Measurements from ENCODE around the gene USP2. TPM values are rescaled to one million over a fixed set of nuclear protein-coding genes. Genes with fewer than 3 reads are reported as not detected.

The USP2 gene
- total and polyA plus RNA-seq, 9 donors, result 8.3 to 53.3 (median 37.8) TPM

- Histone ChIP-seq H3K9me3 (replicated peaks; ENCODE audit: control insufficient read depth, low read depth, low read length) (no peaks in the 10 kb centered on the region), H3K36me3 (ENCODE audit: control insufficient read depth, insufficient read depth, low read length) (peaks cover 12% of the 10 kb centered on the region), H3K27ac (ENCODE audit: low read length) (peak overlapping the region; percentile 91), H3K27me3 (ENCODE audit: control insufficient read depth, insufficient read depth, low read length) (no peaks in the 10 kb centered on the region), H3K4me1 (ENCODE audit: control insufficient read depth, insufficient read depth, low read length) (peaks cover 100% of the 10 kb centered on the region), H3K4me3 (ENCODE audit: low read length) (no peak overlapping the region)
- WGBS (ENCODE audit: insufficient coverage), result no CpG with 5 or more reads among the region's 8 CpGs
- DNase-seq, result peak; percentile 65
These were observed 9.7 kb downstream of the USP2 start for GRCh38 chr11:119371778-119372182.

- no peak for DNase-seq
- peak overlapping the region; percentile 91 for H3K27ac ChIP-seq (ENCODE audit: low read length)
- 43% methylated on average over 8 of the region's 8 CpGs for WGBS (ENCODE audit: insufficient coverage)
- no peak overlapping the region for H3K4me3 ChIP-seq (ENCODE audit: low read length)
- no peaks in the 10 kb centered on the region for H3K9me3 ChIP-seq (replicated peaks; ENCODE audit: control insufficient read depth, low read depth, low read length)
- H3K27me3 ChIP-seq (ENCODE audit: control insufficient read depth, insufficient read depth, low read length), result no peaks in the 10 kb centered on the region
- H3K36me3 ChIP-seq (ENCODE audit: control insufficient read depth, insufficient read depth, low read length), result peaks cover 13% of the 10 kb centered on the region
- H3K4me1 ChIP-seq (ENCODE audit: control insufficient read depth, insufficient read depth, low read length), result peaks cover 99% of the 10 kb centered on the region
These were observed 10.4 kb downstream of the USP2 start for GRCh38 chr11:119371067-119371601.

- Histone ChIP-seq H3K27ac (ENCODE audit: low read length) (peak overlapping the region; percentile 91), H3K4me1 (ENCODE audit: control insufficient read depth, insufficient read depth, low read length) (peaks cover 97% of the 10 kb centered on the region), H3K27me3 (ENCODE audit: control insufficient read depth, insufficient read depth, low read length) (no peaks in the 10 kb centered on the region), H3K4me3 (ENCODE audit: low read length) (no peak overlapping the region), H3K36me3 (ENCODE audit: control insufficient read depth, insufficient read depth, low read length) (peaks cover 13% of the 10 kb centered on the region), H3K9me3 (replicated peaks; ENCODE audit: control insufficient read depth, low read depth, low read length) (no peaks in the 10 kb centered on the region)
- WGBS (ENCODE audit: insufficient coverage), result 50% methylated on average over 6 of the region's 8 CpGs
- DNase-seq, result peak; percentile 58
These were observed 10.9 kb downstream of the USP2 start for GRCh38 chr11:119370486-119371046.

- peaks cover 13% of the 10 kb centered on the region for H3K36me3 ChIP-seq (ENCODE audit: control insufficient read depth, insufficient read depth, low read length)
- peaks cover 96% of the 10 kb centered on the region for H3K4me1 ChIP-seq (ENCODE audit: control insufficient read depth, insufficient read depth, low read length)
- peak; percentile 16 for DNase-seq
- H3K4me3 ChIP-seq (ENCODE audit: low read length), result no peak overlapping the region
- peaks cover 9% of the 10 kb centered on the region for H3K27me3 ChIP-seq (ENCODE audit: control insufficient read depth, insufficient read depth, low read length)
- no peaks in the 10 kb centered on the region for H3K9me3 ChIP-seq (replicated peaks; ENCODE audit: control insufficient read depth, low read depth, low read length)
- peak overlapping the region; percentile 91 for H3K27ac ChIP-seq (ENCODE audit: low read length)
- WGBS (ENCODE audit: insufficient coverage), result 49% methylated on average over 9 of the region's 13 CpGs
These were observed 12.2 kb downstream of the USP2 start for GRCh38 chr11:119369132-119369925.

- no peak overlapping the region for H3K4me3 ChIP-seq (ENCODE audit: low read length)
- peak; percentile 88 for DNase-seq
- WGBS (ENCODE audit: insufficient coverage), result 47% methylated on average over 12 of the region's 17 CpGs
These were observed 13.1 kb downstream of the USP2 start for GRCh38 chr11:119368121-119369034.

GRCh38 chr11:119367661-119368120 lies 13.8 kb downstream of the USP2 start:
- Histone ChIP-seq H3K4me3 (ENCODE audit: low read length) (no peak overlapping the region), H3K4me1 (ENCODE audit: control insufficient read depth, insufficient read depth, low read length) (peaks cover 91% of the 10 kb centered on the region), H3K9me3 (replicated peaks; ENCODE audit: control insufficient read depth, low read depth, low read length) (no peaks in the 10 kb centered on the region), H3K27ac (ENCODE audit: low read length) (peak overlapping the region; percentile 91), H3K27me3 (ENCODE audit: control insufficient read depth, insufficient read depth, low read length) (peaks cover 11% of the 10 kb centered on the region), H3K36me3 (ENCODE audit: control insufficient read depth, insufficient read depth, low read length) (peaks cover 5% of the 10 kb centered on the region)
- DNase-seq, result no peak
- 0% methylated on average over 1 of the region's 9 CpGs for WGBS (ENCODE audit: insufficient coverage)

More at GRCh38 chr11:119368121-119369034, 13.1 kb downstream of the USP2 start:
- Histone ChIP-seq H3K36me3 (ENCODE audit: control insufficient read depth, insufficient read depth, low read length) (peaks cover 11% of the 10 kb centered on the region), H3K27me3 (ENCODE audit: control insufficient read depth, insufficient read depth, low read length) (peaks cover 11% of the 10 kb centered on the region), H3K4me1 (ENCODE audit: control insufficient read depth, insufficient read depth, low read length) (peaks cover 91% of the 10 kb centered on the region), H3K27ac (ENCODE audit: low read length) (peak overlapping the region; percentile 91), H3K9me3 (replicated peaks; ENCODE audit: control insufficient read depth, low read depth, low read length) (no peaks in the 10 kb centered on the region)

- WGBS (ENCODE audit: insufficient coverage), result 60% methylated on average over 8 of the region's 11 CpGs
- H3K4me1 ChIP-seq (ENCODE audit: control insufficient read depth, insufficient read depth, low read length), result peaks cover 91% of the 10 kb centered on the region
These were observed 14.5 kb downstream of the USP2 start for GRCh38 chr11:119366690-119367620.

GRCh38 chr11:119365071-119365591 lies 16.4 kb downstream of the USP2 start:
- Histone ChIP-seq H3K9me3 (replicated peaks; ENCODE audit: control insufficient read depth, low read depth, low read length) (no peaks in the 10 kb centered on the region), H3K36me3 (ENCODE audit: control insufficient read depth, insufficient read depth, low read length) (peaks cover 2% of the 10 kb centered on the region), H3K4me3 (ENCODE audit: low read length) (no peak overlapping the region), H3K27me3 (ENCODE audit: control insufficient read depth, insufficient read depth, low read length) (peaks cover 11% of the 10 kb centered on the region), H3K27ac (ENCODE audit: low read length) (peak overlapping the region; percentile 75), H3K4me1 (ENCODE audit: control insufficient read depth, insufficient read depth, low read length) (peaks cover 86% of the 10 kb centered on the region)
- 82% methylated on average over 4 of the region's 6 CpGs for WGBS (ENCODE audit: insufficient coverage)
- DNase-seq, result no peak

More at GRCh38 chr11:119366690-119367620, 14.5 kb downstream of the USP2 start:
- Histone ChIP-seq H3K4me3 (ENCODE audit: low read length) (no peak overlapping the region), H3K27me3 (ENCODE audit: control insufficient read depth, insufficient read depth, low read length) (peaks cover 11% of the 10 kb centered on the region), H3K27ac (ENCODE audit: low read length) (peak overlapping the region; percentile 91), H3K9me3 (replicated peaks; ENCODE audit: control insufficient read depth, low read depth, low read length) (no peaks in the 10 kb centered on the region), H3K36me3 (ENCODE audit: control insufficient read depth, insufficient read depth, low read length) (peaks cover 2% of the 10 kb centered on the region)
- no peak for DNase-seq
